Activated CD8-positive, alpha-beta memory T cell treated with anti-CD3 and anti-CD28 coated beads, Interleukin-2, amount 50 U/mL, for 48 hours (primary cell): ENCODE measurements around the gene DOK1.
A peak's percentile ranks its signal among the peaks of the same experiment; 100 is the strongest.

Experiments
- DNase-seq: peaks from one replicate; pipeline ENCODE4 v3.0.0-alpha.2; 2020

DOK1 gene

GRCh38 chr2:74553892-74554819 lies at the start of gene DOK1, which contains the start of gene LOXL3:
DOK1 (plus strand) TSS chr2:74554720; CDS start chr2:74554755, 35 bp downstream.
LOXL3 (minus strand) TSS chr2:74553942; CDS start chr2:74552634, 1,308 bp downstream.
- peak; percentile 96 for DNase-seq

- no peak for DNase-seq
Measured at GRCh38 chr2:74505448-74506246, 48.9 kb upstream of the DOK1 start.

- DNase-seq: peak; percentile 99
Measured at GRCh38 chr2:74507145-74507925, 47.2 kb upstream of the DOK1 start, which contains the start of gene PCGF1. PCGF1 (minus strand) TSS chr2:74507695; CDS start chr2:74507668, 27 bp downstream.

GRCh38 chr2:74507926-74508520 lies 46.5 kb upstream of the DOK1 start:
- DNase-seq: no peak

GRCh38 chr2:74510272-74510671 lies 44.2 kb upstream of the DOK1 start:
- no peak for DNase-seq

- no peak for DNase-seq
Measured at GRCh38 chr2:74511104-74511989, 43.2 kb upstream of the DOK1 start.

GRCh38 chr2:74512744-74513604 lies 41.5 kb upstream of the DOK1 start:
- no peak for DNase-seq

GRCh38 chr2:74513605-74514367 lies 40.7 kb upstream of the DOK1 start:
- peak; percentile 66 for DNase-seq

GRCh38 chr2:74514368-74515270 lies 39.9 kb upstream of the DOK1 start, which contains the start of gene TLX2:
TLX2 (plus strand) TSS chr2:74514450; CDS start chr2:74514807, 357 bp downstream.
- no peak for DNase-seq

- no peak for DNase-seq
Measured at GRCh38 chr2:74515271-74515980, 39.1 kb upstream of the DOK1 start.

GRCh38 chr2:74515981-74516633 lies 38.4 kb upstream of the DOK1 start:
- DNase-seq: peak; percentile 85

- DNase-seq: no peak
Measured at GRCh38 chr2:74516650-74517049, 37.9 kb upstream of the DOK1 start.

GRCh38 chr2:74522516-74522915 lies 32.0 kb upstream of the DOK1 start:
- no peak for DNase-seq

GRCh38 chr2:74524005-74524404 lies 30.5 kb upstream of the DOK1 start:
- no peak for DNase-seq

- no peak for DNase-seq
Measured at GRCh38 chr2:74524955-74525716, 29.4 kb upstream of the DOK1 start.
